OCI-LY7 (cell line): ENCODE data around the gene FGF3.

Source experiments
- CTCF ChIP-seq: fragments of 200-600 bp; sonication (generic); conservative IDR thresholded peaks from 2 replicates; pipeline ENCODE4 v1.5.1; 2014; ENCODE audit warnings: mild to moderate bottlenecking, antibody characterized with exemption, low read length, moderate library complexity, mixed read lengths
- EZH2phosphoT487 ChIP-seq: fragments of 200-600 bp; sonication (generic); IDR thresholded peaks from 2 replicates; pipeline ENCODE4 v1.6.1; 2018; ENCODE audit warnings: low read depth, borderline replicate concordance, mild to moderate bottlenecking, mixed run types, antibody characterized with exemption, low read length, moderate library complexity, mixed read lengths

- TF ChIP-seq CTCF (no peak), EZH2phosphoT487 (no peak)
These were observed 44.5 kb upstream of the FGF3 start for GRCh38 chr11:69863544-69864200.
